Suppressor macrophage treated with lipopolysaccharide for 1 hour (primary cell): Measurements from ENCODE around the gene RBM5.

Experiments
- DNase-seq, 3 donors: peaks; one replicate each; pipeline ENCODE4 v3.0.0-alpha.2; 2020 to 2022

The RBM5 gene

GRCh38 chr3:50140990-50141389 is 52.3 kb downstream of the RBM5 start:
- DNase-seq: no peak

GRCh38 chr3:50146316-50146901 is 57.7 kb downstream of the RBM5 start:
- DNase-seq: no peak

DNA sequence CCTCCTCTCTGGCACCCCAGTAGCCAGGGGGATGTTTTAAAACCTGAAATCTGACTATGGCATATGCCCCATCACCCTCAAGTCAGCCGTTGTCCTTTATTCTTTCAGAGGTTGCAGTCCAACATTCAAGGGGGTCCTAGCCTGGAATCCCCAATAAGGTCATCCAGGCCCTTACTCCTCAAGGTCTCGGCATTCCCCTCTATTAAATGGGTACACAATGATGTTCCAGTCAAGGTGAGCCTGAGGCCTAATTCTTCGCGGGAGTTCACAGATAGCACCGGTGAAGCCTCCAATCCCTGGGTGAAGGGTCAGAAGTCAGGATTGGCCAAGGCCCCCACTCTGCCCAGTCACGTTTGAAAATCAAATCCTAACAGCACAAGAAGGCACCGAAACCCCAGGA is 58.3 kb downstream of the RBM5 start:
- no peak for DNase-seq

DNA sequence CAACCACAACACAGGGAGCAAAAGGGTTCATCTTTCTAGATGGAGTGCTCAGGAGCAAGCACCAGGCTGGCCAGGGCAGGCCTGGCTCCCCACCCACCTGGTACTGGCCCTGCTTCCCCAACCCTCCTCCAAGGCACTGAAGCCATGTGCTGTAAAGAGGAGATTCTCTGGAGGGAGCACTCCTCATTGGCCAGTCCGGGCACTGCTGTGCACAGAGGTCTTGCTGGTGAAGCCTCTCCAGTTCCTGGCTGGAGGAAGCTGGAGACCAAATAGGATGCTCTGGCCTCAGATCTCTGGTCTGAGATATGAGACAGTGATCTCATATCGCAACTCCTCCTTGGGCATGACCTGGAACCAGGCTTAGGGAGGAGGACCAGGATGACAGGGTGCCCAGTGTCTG is 58.7 kb downstream of the RBM5 start:
- no peak for DNase-seq

DNA sequence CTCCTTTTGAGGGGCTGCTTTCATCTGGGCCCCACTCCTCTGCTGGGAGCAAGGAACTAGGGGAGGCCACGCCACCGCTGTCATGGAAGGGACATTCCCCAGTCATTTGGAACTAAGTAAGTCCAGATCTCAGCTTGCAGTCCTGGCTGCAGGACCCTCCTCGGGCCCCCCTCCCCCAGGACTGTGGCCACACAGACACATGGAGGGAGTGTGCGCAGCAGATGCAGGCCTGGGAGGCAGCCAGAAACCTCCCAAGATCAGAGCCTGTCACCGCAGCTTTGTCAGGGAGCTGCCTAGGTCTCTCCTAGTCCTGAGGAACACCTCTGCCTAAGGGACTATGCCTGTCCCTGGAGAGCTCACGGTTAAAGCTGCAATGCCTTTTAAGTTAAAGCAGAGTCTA is 59.1 kb downstream of the RBM5 start:
- DNase-seq: no peak

GRCh38 chr3:50150404-50150750 is 61.7 kb downstream of the RBM5 start:
- no peak for DNase-seq

GRCh38 chr3:50150863-50151686 is 62.4 kb downstream of the RBM5 start:
- DNase-seq: no peak

GRCh38 chr3:50151728-50152127 is 63.0 kb downstream of the RBM5 start:
- no peak for DNase-seq

DNA sequence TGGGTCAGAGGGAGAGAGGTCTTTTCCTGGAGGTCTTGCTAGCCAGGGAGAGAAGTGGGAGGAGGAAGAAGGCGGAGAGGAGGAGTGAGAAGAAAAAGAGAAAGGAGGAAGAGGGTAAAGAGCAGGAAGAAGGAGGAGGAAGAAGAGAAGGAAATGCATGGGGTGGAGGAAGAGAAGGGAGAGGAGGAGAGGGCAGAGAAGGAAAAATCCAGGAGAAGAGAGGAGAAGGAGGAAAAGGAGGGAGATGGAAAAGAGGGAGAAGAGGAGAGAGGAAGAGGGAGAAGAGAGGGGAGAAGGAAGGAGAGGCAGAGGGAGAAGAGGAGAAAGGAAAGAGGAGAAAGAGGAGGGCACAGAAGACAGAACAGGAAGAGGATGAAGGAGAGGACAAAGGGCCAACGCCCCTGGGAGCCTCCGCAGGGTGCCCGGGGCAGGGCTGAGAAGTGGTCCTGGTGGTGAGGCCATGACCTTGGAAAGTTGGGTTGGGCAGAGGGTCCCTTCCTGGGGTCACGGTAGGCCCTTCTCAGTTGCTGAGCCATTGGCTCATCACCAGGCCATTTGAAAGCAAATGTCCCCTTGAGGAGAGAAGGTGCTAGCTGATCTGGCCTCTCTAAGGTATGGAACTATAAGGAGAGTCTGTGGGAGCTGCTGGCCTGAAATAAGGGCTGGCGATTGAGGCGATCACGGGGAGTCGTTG is 65.2 kb downstream of the RBM5 start:
- no peak for DNase-seq

DNA sequence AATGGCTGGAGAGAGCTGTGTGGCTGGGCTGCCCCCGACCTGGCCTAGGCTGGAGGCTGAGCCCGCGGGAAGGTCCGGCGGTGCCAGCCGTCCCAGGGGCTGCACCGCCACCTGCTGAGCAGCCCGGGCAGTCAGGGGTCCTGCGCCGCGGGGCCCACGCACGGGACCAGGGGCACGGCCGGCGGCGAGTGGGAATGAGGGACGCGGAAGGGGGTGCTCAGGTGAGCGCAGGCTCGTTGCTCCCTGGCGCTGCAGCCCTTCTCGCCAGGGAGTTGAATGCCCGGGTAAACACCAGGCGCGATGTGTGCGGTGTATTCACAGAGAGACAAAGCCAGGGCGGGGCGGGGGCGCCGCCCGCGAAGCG is 65.7 kb downstream of the RBM5 start:
- DNase-seq: peak in 2 of 3 donors; percentile 20 to 42

- DNase-seq: peak; percentile 85 to 95 (median 90)
Observed at GRCh38 chr3:50154840-50155490, 66.2 kb downstream of the RBM5 start, which contains the start of gene SEMA3F. TSS of gene SEMA3F (plus strand) at chr3:50155324. CDS start at chr3:50159623, 4,299 bp downstream.

DNA sequence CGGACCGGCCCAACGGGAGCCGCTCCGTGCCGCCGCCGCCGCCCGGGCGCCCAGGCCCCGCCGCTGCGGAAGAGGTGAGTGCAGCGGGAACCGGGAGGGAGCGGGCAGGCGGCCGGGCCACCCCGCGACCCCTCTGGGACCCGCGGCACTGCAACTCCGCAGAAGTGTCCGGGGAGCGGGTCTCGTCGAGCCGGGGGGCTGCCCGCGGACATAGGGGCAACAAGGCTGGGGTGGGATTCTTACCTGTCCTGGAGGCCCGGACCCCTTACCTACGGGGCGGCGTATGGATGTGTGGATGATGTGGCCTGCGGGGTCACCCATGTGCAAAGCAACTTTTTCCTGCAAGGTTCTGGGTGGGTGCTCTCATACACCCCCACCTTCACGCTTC is 66.8 kb downstream of the RBM5 start:
- DNase-seq: no peak

DNA sequence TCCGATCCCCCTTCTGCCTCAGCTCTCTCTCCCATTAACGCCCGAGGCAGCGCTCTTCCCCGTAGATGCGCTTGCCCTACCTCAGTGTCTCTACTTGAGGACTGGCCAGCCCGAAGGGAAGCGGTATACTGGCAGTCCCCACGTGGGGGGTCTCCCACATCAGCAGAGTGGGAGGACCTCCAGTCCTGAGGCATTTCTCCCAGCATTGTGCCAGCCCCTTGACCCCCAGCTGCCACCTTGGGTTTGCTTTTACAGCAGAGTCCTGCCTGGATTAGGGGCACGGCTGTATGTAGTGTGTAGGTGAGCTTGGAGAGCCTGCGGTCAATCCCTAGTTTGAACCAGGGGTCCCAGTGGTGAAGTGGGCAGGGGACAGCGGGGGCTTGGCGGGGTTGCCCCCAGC is 67.2 kb downstream of the RBM5 start:
- no peak for DNase-seq

DNA sequence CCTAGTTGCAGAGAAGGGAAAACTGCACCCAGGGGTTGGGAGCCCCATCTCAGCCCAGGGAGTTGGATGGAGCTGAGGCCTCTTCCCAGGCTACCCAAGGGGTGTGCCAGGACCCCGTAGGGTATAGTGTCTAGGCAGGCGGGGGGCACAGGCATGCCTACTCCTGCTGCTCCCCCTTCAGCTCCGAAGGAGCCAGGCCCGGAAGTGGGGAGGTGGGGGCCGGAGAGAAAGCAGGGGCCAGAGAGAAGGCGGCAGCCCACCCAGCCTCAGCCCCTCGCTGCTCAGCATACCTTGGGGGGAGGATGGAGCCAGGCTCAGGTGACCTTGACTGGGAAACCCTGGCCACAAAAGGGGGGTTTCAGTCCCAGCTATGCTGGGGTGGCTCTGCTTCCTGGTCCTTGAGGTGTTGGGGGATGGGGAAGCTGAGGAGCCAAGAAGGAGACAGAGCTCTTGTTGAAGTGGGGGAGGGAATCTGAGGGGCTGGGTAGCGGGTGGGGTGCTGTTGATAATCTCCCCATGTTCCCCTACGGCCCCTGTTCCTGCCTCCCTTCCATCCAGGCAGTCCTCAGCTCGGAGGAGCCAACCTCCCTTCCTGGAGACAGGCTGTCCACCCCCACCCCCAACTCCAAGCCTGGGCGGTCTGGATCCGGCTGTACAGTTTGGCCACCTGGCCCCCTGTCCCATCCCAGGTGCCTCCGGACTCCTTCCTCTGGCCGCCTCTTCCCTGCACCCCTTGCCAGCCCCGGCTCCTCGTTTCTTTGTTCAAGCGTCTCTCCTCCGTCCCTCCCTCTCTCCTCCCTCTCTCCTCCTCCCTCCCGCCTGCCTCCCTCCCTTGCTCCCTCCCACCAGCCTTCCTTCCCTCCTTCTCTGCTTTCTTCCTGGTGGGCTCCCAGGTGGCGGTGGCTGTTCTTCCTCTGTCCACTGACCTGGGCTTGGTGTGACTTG is 68.1 kb downstream of the RBM5 start:
- DNase-seq: no peak

GRCh38 chr3:50157827-50158529 is 69.3 kb downstream of the RBM5 start:
- no peak for DNase-seq

GRCh38 chr3:50158530-50159146 is 69.9 kb downstream of the RBM5 start:
- no peak for DNase-seq

GRCh38 chr3:50160561-50160983 is 71.9 kb downstream of the RBM5 start:
- no peak for DNase-seq

- DNase-seq: no peak
Observed at GRCh38 chr3:50161320-50161719, 72.6 kb downstream of the RBM5 start.

GRCh38 chr3:50162034-50162883 is 73.5 kb downstream of the RBM5 start:
- no peak for DNase-seq
